ENCODE results near the gene TAC3.
A peak's percentile ranks its signal among the peaks of the same experiment; 100 is the strongest.

Gene TAC3

DNA sequence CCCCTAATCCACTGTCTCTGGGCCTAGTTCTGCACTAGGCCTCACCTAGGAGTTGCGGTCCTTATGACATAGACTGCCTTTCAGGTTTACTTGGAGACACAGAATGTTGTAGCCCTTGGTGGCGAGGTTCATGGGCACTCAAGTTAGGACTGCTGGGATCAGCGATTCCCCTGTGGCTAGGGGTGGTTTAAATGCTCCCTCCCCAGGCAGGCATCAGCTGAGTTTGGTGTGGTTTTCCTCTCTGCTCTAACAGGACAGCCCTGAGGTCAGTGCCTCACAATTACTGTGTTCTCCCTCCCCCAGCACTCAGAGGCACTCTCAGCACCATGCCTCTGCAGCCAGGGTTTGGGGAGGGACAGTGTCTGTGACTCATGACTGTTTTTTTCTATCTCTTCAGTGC is 36.7 kb downstream of the TAC3 start:
- no peak for TF ChIP-seq CREB1 (IDR thresholded peaks at IDR 0.05; ENCODE audit: low read depth)
- TF ChIP-seq EGR1 (IDR thresholded peaks at IDR 0.05), result no peak
- no peak for TF ChIP-seq TAF1 (IDR thresholded peaks at IDR 0.05; ENCODE audit: low read depth)
- no peak for TF ChIP-seq CEBPB (IDR thresholded peaks at IDR 0.05)
- TF ChIP-seq FOXM1 (IDR thresholded peaks at IDR 0.05; ENCODE audit: borderline replicate concordance, low read depth), result no peak
- TF ChIP-seq EP300 (IDR thresholded peaks at IDR 0.05; ENCODE audit: borderline replicate concordance), result no peak
- TF ChIP-seq NFIC (IDR thresholded peaks at IDR 0.05), result no peak
- TF ChIP-seq, protein P1, sequence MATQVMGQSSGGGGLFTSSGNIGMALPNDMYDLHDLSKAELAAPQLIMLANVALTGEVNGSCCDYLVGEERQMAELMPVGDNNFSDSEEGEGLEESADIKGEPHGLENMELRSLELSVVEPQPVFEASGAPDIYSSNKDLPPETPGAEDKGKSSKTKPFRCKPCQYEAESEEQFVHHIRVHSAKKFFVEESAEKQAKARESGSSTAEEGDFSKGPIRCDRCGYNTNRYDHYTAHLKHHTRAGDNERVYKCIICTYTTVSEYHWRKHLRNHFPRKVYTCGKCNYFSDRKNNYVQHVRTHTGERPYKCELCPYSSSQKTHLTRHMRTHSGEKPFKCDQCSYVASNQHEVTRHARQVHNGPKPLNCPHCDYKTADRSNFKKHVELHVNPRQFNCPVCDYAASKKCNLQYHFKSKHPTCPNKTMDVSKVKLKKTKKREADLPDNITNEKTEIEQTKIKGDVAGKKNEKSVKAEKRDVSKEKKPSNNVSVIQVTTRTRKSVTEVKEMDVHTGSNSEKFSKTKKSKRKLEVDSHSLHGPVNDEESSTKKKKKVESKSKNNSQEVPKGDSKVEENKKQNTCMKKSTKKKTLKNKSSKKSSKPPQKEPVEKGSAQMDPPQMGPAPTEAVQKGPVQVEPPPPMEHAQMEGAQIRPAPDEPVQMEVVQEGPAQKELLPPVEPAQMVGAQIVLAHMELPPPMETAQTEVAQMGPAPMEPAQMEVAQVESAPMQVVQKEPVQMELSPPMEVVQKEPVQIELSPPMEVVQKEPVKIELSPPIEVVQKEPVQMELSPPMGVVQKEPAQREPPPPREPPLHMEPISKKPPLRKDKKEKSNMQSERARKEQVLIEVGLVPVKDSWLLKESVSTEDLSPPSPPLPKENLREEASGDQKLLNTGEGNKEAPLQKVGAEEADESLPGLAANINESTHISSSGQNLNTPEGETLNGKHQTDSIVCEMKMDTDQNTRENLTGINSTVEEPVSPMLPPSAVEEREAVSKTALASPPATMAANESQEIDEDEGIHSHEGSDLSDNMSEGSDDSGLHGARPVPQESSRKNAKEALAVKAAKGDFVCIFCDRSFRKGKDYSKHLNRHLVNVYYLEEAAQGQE (IDR thresholded peaks at IDR 0.05; ENCODE audit: low read depth), result no peak

DNA sequence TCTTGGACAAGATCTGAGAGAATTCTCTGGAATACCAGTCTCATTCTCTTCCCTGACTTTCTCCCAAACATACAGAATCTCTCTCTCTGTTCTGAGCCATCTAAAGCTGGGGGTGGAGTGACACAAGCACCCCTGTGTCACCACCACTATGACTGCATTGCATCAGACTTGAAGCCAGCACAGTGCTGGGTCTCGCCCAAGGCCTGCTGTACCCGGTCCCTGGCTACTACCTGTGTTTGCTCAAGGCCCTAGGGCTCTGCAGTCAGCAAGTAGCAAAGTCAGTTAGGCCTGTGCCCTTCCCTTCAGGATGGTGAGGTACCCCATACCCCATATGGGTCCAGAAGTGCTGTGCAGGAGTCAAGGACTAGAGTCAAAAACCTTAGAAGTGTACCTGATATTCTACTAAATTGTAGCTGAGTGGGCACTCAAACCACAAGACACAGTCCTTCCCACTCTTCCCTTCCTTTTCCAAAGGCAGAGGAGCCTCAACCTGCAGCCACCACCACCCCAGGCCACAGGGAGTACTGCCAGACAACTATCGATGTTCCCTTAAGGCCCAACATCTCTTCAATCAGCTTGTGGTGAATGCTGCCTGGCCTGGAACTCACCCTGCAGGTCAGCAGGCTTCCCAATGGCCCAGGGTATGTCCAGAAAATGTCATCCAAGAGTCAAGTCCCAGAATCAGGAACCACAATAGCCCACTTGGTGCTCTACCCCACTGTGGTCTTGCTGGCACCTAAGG is 37.8 kb downstream of the TAC3 start:
- TF ChIP-seq, protein P2, sequence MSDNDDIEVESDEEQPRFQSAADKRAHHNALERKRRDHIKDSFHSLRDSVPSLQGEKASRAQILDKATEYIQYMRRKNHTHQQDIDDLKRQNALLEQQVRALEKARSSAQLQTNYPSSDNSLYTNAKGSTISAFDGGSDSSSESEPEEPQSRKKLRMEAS (IDR thresholded peaks at IDR 0.05), result no peak
- TF ChIP-seq EGR1 (IDR thresholded peaks at IDR 0.05) (no peak), NFIC (IDR thresholded peaks at IDR 0.05) (no peak), RAD21 (IDR thresholded peaks at IDR 0.05; ENCODE audit: low read depth) (no peak), TCF12 (IDR thresholded peaks at IDR 0.05; ENCODE audit: low read depth) (no peak), YY1 (IDR thresholded peaks at IDR 0.05; ENCODE audit: low read depth) (no peak)

DNA sequence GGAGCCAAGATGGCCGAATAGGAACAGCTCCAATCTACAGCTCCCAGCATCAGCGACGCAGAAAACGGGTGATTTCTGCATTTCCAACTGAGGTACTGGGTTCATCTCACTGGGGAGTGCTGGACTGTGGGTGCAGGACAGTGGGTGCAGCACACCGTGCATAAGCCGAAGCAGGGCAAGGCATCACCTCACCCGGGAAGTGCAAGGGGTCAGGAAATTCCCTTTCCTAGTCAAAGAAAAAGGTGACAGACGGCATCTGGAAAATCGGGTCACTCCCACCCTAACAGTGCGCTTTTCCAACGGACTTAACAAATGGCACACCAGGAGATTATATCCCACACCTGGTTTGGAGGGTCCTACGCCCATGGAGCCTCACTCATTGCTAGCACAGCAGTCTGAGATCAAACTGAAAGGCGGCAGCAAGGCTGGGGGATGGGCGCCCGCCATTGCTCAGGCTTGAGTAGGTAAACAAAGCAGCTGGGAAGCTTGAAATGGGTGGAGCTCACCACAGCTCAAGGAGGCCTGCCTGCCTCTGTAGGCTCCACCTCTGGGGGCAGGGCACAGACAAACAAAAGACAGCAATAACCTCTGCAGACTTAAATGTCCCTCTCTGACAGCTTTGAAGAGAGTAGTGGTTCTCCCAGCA is 50.2 kb downstream of the TAC3 start:
- TF ChIP-seq YY1 (IDR thresholded peaks at IDR 0.05; ENCODE audit: low read depth), result 0 out of 2 replicates have a peak, but pooled peaks have one; percentile 32

Data from Ishikawa (cell line).